Measurements from ENCODE around the gene FMO4. TPM values are rescaled to one million over a fixed set of nuclear protein-coding genes. Genes with fewer than 3 reads are reported as not detected.

Gene FMO4
- total and polyA plus RNA-seq, 4 donors: 2.2 to 12.5 (median 3.0) TPM

- Histone ChIP-seq H3K36me3 (ENCODE audit: control insufficient read depth in 4 of 4, insufficient read depth in 4 of 4, low read length in 4 of 4) (no peaks in the 10 kb centered on the region), H3K9me3 (ENCODE audit: control insufficient read depth in 4 of 4, insufficient read depth in 3 of 4, low read length in 3 of 4) (peaks cover 0 to 10% (median 5%) of the 10 kb centered on the region in 4 donors), H3K27me3 (ENCODE audit: control insufficient read depth in 3 of 3, insufficient read depth in 3 of 3, low read length in 2 of 3) (no peaks in the 10 kb centered on the region), H3K27ac (ENCODE audit: low read depth in 1 of 2, low read length in 1 of 2) (no peak overlapping the region), H3K4me1 (ENCODE audit: control insufficient read depth in 5 of 5, insufficient read depth in 5 of 5, low read length in 5 of 5) (no peaks in the 10 kb centered on the region), H3K4me3 (no peak overlapping the region), H3K9ac (ENCODE audit: insufficient read depth in 1 of 2, low read length in 2 of 2) (no peak overlapping the region)
- no peak for TF ChIP-seq CTCF (IDR thresholded peaks at IDR 0.05; ENCODE audit: control extremely low read depth, extremely low read depth)
- DNase-seq (no peak), ATAC-seq (ENCODE audit: insufficient read depth, low FRiP score) (no peak)
- WGBS, 2 donors: 75 to 81% methylated on average over 4 of the region's 4 CpGs
Measured at GRCh38 chr1:171298696-171299095, 15.3 kb upstream of the FMO4 start.

DNA sequence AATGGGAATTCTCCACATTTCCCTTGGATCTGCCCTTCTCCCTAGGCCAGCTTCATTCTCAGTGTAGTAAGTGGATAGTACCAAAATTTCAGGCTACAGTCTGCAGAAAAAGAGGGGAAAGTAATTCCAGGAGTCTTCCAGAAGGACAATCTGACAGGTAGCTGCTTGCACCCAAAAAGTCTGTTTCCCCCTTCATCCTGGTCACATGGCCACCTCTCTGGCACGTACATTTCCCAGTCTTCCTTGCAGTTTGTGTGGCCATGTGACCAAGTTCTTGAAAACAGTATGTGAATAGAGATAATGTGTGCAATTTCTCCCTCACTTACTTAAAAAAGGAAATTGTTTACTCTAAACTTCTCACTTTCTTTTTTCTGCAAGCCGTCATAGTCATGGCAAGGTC lies 14.6 kb upstream of the FMO4 start:
- H3K9ac ChIP-seq (ENCODE audit: insufficient read depth in 1 of 2, low read length in 2 of 2): no peak overlapping the region
- no peak overlapping the region for H3K27ac ChIP-seq (ENCODE audit: low read depth in 1 of 2, low read length in 1 of 2)
- ATAC-seq (ENCODE audit: insufficient read depth, low FRiP score) (no peak), DNase-seq (no peak)
- H3K4me1 ChIP-seq (ENCODE audit: control insufficient read depth in 5 of 5, insufficient read depth in 5 of 5, low read length in 5 of 5): no peaks in the 10 kb centered on the region
- H3K9me3 ChIP-seq (ENCODE audit: control insufficient read depth in 4 of 4, insufficient read depth in 3 of 4, low read length in 3 of 4): peaks cover 0 to 10% (median 5%) of the 10 kb centered on the region in 4 donors
- H3K36me3 ChIP-seq (ENCODE audit: control insufficient read depth in 4 of 4, insufficient read depth in 4 of 4, low read length in 4 of 4): no peaks in the 10 kb centered on the region
- H3K4me3 ChIP-seq: no peak overlapping the region
- WGBS, 2 donors: 70 to 74% methylated on average over 2 of the region's 2 CpGs
- no peak for TF ChIP-seq CTCF (IDR thresholded peaks at IDR 0.05; ENCODE audit: control extremely low read depth, extremely low read depth)
- H3K27me3 ChIP-seq (ENCODE audit: control insufficient read depth in 3 of 3, insufficient read depth in 3 of 3, low read length in 2 of 3): no peaks in the 10 kb centered on the region

DNA sequence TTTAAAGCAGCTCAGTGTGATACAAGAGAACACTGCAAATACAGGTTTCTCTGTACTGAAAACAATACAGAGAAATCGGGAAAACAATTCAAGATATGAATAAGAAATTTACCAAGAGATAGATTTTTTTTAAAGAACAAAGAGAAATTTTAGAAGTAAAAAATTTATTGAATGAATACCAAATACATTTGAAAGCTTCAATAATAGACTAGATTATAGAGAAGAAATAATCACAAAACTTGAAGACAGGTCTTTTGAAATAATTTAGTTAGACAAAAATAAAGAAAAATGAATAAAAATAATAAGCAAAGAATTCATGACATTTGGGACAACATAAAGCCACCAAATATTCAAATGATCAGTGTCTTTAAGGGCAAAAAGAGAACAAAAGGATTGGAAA lies 13.6 kb upstream of the FMO4 start:
- TF ChIP-seq CTCF (IDR thresholded peaks at IDR 0.05; ENCODE audit: control extremely low read depth, extremely low read depth): no peak
- Histone ChIP-seq H3K27ac (ENCODE audit: low read depth in 1 of 2, low read length in 1 of 2) (no peak overlapping the region), H3K4me1 (ENCODE audit: control insufficient read depth in 5 of 5, insufficient read depth in 5 of 5, low read length in 5 of 5) (no peaks in the 10 kb centered on the region), H3K36me3 (ENCODE audit: control insufficient read depth in 4 of 4, insufficient read depth in 4 of 4, low read length in 4 of 4) (no peaks in the 10 kb centered on the region), H3K4me3 (no peak overlapping the region), H3K27me3 (ENCODE audit: control insufficient read depth in 3 of 3, insufficient read depth in 3 of 3, low read length in 2 of 3) (no peaks in the 10 kb centered on the region), H3K9me3 (ENCODE audit: control insufficient read depth in 4 of 4, insufficient read depth in 3 of 4, low read length in 3 of 4) (peaks cover 0 to 10% (median 5%) of the 10 kb centered on the region in 4 donors), H3K9ac (ENCODE audit: insufficient read depth in 1 of 2, low read length in 2 of 2) (no peak overlapping the region)
- DNase-seq (no peak), ATAC-seq (ENCODE audit: insufficient read depth, low FRiP score) (no peak)
- 89 to 93% methylated on average over 1 of the region's 1 CpG for WGBS, 2 donors

GRCh38 chr1:171310661-171311087 lies 3.3 kb upstream of the FMO4 start:
- no peak overlapping the region for H3K9ac ChIP-seq (ENCODE audit: insufficient read depth in 1 of 2, low read length in 2 of 2)
- peaks cover 0 to 7% (median 0%) of the 10 kb centered on the region in 5 donors for H3K4me1 ChIP-seq (ENCODE audit: control insufficient read depth in 5 of 5, insufficient read depth in 5 of 5, low read length in 5 of 5)
- no peaks in the 10 kb centered on the region for H3K36me3 ChIP-seq (ENCODE audit: control insufficient read depth in 4 of 4, insufficient read depth in 4 of 4, low read length in 4 of 4)
- no peak overlapping the region for H3K27ac ChIP-seq (ENCODE audit: low read depth in 1 of 2, low read length in 1 of 2)
- no peaks in the 10 kb centered on the region for H3K9me3 ChIP-seq (ENCODE audit: control insufficient read depth in 4 of 4, insufficient read depth in 3 of 4, low read length in 3 of 4)
- 61 to 65% methylated on average over 3 of the region's 3 CpGs for WGBS, 2 donors
- ATAC-seq (ENCODE audit: insufficient read depth, low FRiP score) (no peak), DNase-seq (no peak)
- no peak for TF ChIP-seq CTCF (IDR thresholded peaks at IDR 0.05; ENCODE audit: control extremely low read depth, extremely low read depth)
- H3K27me3 ChIP-seq (ENCODE audit: control insufficient read depth in 3 of 3, insufficient read depth in 3 of 3, low read length in 2 of 3): no peaks in the 10 kb centered on the region
- H3K4me3 ChIP-seq: no peak overlapping the region

Measured in lung (tissue), 12 donors.